ENCODE data around the gene RAB3GAP2.
"Not testable (repeated sequence)": the region's sequence is repeated elsewhere in the genome, so short reads cannot be mapped to it uniquely, and the experiment has no call there.

Gene RAB3GAP2

GRCh38 chr1:220241072-220241663 is 31.1 kb downstream of the RAB3GAP2 start:
- H3K4me3 ChIP-seq (ENCODE audit: low read length), result peak overlapping the region; percentile 50
- no peaks in the 10 kb centered on the region for H4K20me1 ChIP-seq (ENCODE audit: control insufficient read depth, insufficient read depth, low read depth, low read length)
- no peaks in the 10 kb centered on the region for H3K27me3 ChIP-seq (ENCODE audit: control insufficient read depth, low read length)
- H3K79me2 ChIP-seq (ENCODE audit: control insufficient read depth, low read length), result peaks cover 86% of the 10 kb centered on the region
- peak overlapping the region; percentile 68 for H3K4me2 ChIP-seq (ENCODE audit: low read length)
- no peaks in the 10 kb centered on the region for H3K9me3 ChIP-seq (ENCODE audit: control insufficient read depth, insufficient read depth, low read length)
- H3K4me1 ChIP-seq (ENCODE audit: control insufficient read depth, low read length), result peaks cover 62% of the 10 kb centered on the region
- peak overlapping the region; percentile 57 for H3K27ac ChIP-seq (ENCODE audit: low read depth, low read length)
- 0 out of 2 replicates have a peak, but pooled peaks cover 7% of the 10 kb centered on the region for H3F3A ChIP-seq (ENCODE audit: control insufficient read depth, insufficient read depth)
- no peaks in the 10 kb centered on the region for H3K9me2 ChIP-seq (replicated peaks; ENCODE audit: control insufficient read depth, low read length)
- no peak for TF ChIP-seq CTCF (IDR thresholded peaks at IDR 0.05; ENCODE audit: low read depth, low read length, poor library complexity, severe bottlenecking)
- no peak for TF ChIP-seq EZH2phosphoT487 (IDR thresholded peaks at IDR 0.05; ENCODE audit: borderline replicate concordance, low read length)
- peaks cover 10% of the 10 kb centered on the region; the same call in 1 of the 2 replicates for H3K36me3 ChIP-seq (ENCODE audit: control insufficient read depth, low read length)

- peaks cover 88% of the 10 kb centered on the region for H3K79me2 ChIP-seq (ENCODE audit: control insufficient read depth, low read length)
- H3K27me3 ChIP-seq (ENCODE audit: control insufficient read depth, low read length), result no peaks in the 10 kb centered on the region
- H3K4me1 ChIP-seq (ENCODE audit: control insufficient read depth, low read length), result peaks cover 67% of the 10 kb centered on the region
- H3K4me2 ChIP-seq (ENCODE audit: low read length), result peak overlapping the region; percentile 68
- H3F3A ChIP-seq (ENCODE audit: control insufficient read depth, insufficient read depth), result 0 out of 2 replicates have a peak, but pooled peaks cover 7% of the 10 kb centered on the region
- H3K27ac ChIP-seq (ENCODE audit: low read depth, low read length), result no peak overlapping the region
- H3K9me3 ChIP-seq (ENCODE audit: control insufficient read depth, insufficient read depth, low read length), result no peaks in the 10 kb centered on the region
- no peak for TF ChIP-seq CTCF (IDR thresholded peaks at IDR 0.05; ENCODE audit: low read depth, low read length, poor library complexity, severe bottlenecking)
- no peak for TF ChIP-seq EZH2phosphoT487 (IDR thresholded peaks at IDR 0.05; ENCODE audit: borderline replicate concordance, low read length)
- peaks cover 10% of the 10 kb centered on the region; the same call in 1 of the 2 replicates for H3K36me3 ChIP-seq (ENCODE audit: control insufficient read depth, low read length)
- H4K20me1 ChIP-seq (ENCODE audit: control insufficient read depth, insufficient read depth, low read depth, low read length), result no peaks in the 10 kb centered on the region
- peak overlapping the region; percentile 50 for H3K4me3 ChIP-seq (ENCODE audit: low read length)
- no peaks in the 10 kb centered on the region for H3K9me2 ChIP-seq (replicated peaks; ENCODE audit: control insufficient read depth, low read length)
Measured at GRCh38 chr1:220239966-220240365, 32.3 kb downstream of the RAB3GAP2 start.

- peaks cover 62% of the 10 kb centered on the region for H3K4me1 ChIP-seq (ENCODE audit: control insufficient read depth, low read length)
- no peaks in the 10 kb centered on the region for H4K20me1 ChIP-seq (ENCODE audit: control insufficient read depth, insufficient read depth, low read depth, low read length)
- 0 out of 2 replicates have a peak, but pooled peaks cover 7% of the 10 kb centered on the region for H3F3A ChIP-seq (ENCODE audit: control insufficient read depth, insufficient read depth)
- H3K36me3 ChIP-seq (ENCODE audit: control insufficient read depth, low read length), result peaks cover 10% of the 10 kb centered on the region; the same call in 1 of the 2 replicates
- no peaks in the 10 kb centered on the region for H3K9me3 ChIP-seq (ENCODE audit: control insufficient read depth, insufficient read depth, low read length)
- H3K27me3 ChIP-seq (ENCODE audit: control insufficient read depth, low read length), result no peaks in the 10 kb centered on the region
- no peaks in the 10 kb centered on the region for H3K9me2 ChIP-seq (replicated peaks; ENCODE audit: control insufficient read depth, low read length)
- no peak overlapping the region for H3K4me2 ChIP-seq (ENCODE audit: low read length)
- H3K27ac ChIP-seq (ENCODE audit: low read depth, low read length), result no peak overlapping the region
- TF ChIP-seq CTCF (IDR thresholded peaks at IDR 0.05; ENCODE audit: low read depth, low read length, poor library complexity, severe bottlenecking), result no peak
- no peak for TF ChIP-seq EZH2phosphoT487 (IDR thresholded peaks at IDR 0.05; ENCODE audit: borderline replicate concordance, low read length)
- no peak overlapping the region for H3K4me3 ChIP-seq (ENCODE audit: low read length)
- peaks cover 88% of the 10 kb centered on the region for H3K79me2 ChIP-seq (ENCODE audit: control insufficient read depth, low read length)
Measured at GRCh38 chr1:220239213-220239612, 33.0 kb downstream of the RAB3GAP2 start.

- H3K36me3 ChIP-seq (ENCODE audit: control insufficient read depth, low read length), result peaks cover 21% of the 10 kb centered on the region
- not testable (repeated sequence) for H3K9me3 ChIP-seq (ENCODE audit: control insufficient read depth, insufficient read depth, low read length); H4K20me1 ChIP-seq (ENCODE audit: control insufficient read depth, insufficient read depth, low read depth, low read length); H3K27me3 ChIP-seq (ENCODE audit: control insufficient read depth, low read length); H3F3A ChIP-seq (ENCODE audit: control insufficient read depth, insufficient read depth); H3K9me2 ChIP-seq (replicated peaks; ENCODE audit: control insufficient read depth, low read length); H3K4me2 ChIP-seq (ENCODE audit: low read length); H3K27ac ChIP-seq (ENCODE audit: low read depth, low read length); H3K4me3 ChIP-seq (ENCODE audit: low read length)
- H3K79me2 ChIP-seq (ENCODE audit: control insufficient read depth, low read length), result peaks cover 74% of the 10 kb centered on the region
- peaks cover 35% of the 10 kb centered on the region for H3K4me1 ChIP-seq (ENCODE audit: control insufficient read depth, low read length)
Measured at GRCh38 chr1:220236278-220236677, 36.0 kb downstream of the RAB3GAP2 start.
